Fibroblast of peridontal ligament (primary cell): ENCODE measurements around the gene AOAH.
"Not testable (repeated sequence)": the region's sequence is repeated elsewhere in the genome, so short reads cannot be mapped to it uniquely, and the experiment has no call there.

Source experiments
- DNase-seq: peaks from one replicate; pipeline ENCODE4 v3.0.0-alpha.2; 2010; ENCODE audit errors: extremely low read depth

The AOAH gene

DNA sequence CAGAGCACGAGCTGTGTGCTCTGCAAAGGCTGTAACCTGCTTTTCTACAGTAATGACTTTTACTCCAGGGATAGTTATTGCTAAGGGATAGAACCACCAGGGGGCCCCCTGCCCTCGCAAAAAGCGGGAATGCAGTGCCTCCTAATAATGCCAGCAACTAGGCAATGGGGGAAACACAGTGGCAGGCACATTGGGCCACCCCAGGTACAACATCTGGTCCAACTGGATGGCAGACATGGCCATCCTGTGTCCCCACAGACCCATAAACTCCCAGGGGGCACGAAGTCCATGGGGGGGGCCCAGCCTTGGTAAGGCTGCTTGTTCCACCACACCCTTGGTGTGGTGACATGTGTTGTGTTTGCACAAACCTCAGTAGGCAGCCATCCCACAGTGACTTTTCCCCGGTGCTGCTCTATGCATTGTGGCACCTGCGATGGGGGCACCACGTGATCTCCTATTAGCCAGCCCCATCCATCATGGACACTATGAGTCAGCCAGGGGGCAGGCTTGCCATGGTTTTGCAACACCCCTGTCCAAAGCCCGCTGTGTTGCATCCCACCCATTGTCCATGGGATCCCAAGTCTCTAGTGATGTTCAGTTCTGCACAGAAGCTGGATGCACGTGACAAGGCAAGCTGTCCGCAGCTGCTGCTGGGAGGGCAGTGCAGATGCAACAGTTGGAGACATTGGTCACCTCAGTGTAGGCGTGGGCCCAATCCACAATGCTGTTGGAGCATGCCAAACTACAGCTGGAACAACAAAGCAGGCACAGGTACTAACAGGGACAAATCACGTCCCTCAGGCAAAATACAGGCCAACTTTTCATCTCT, 250.6 kb downstream of the AOAH start:
- DNase-seq: no peak

- DNase-seq: no peak
These were observed 252.1 kb downstream of the AOAH start for GRCh38 chr7:36472141-36472729.

DNA sequence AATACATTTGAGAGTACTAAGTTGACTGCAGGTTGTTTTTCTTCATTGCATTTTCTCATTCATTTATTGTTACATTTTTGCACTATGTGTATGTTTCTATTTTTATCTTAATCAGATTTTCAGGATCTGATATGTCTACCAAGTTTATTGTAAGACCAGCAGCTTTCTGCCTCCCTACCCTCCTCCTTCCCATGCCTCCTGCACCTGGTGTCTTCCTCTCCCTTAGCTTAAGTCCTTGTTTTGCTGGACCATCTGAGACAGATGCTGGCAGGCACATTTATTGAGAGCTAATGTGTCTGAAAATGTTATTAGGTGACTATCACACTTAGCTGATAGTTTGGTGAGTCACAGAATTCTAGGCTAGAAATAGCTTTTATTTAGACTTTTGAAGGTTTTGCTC, 255.1 kb downstream of the AOAH start:
- DNase-seq: no peak

- DNase-seq: peak; percentile 71
These were observed 255.8 kb downstream of the AOAH start for GRCh38 chr7:36468370-36469101.

GRCh38 chr7:36466001-36466400, 258.3 kb downstream of the AOAH start:
- DNase-seq: not testable (repeated sequence)

- DNase-seq: no peak
These were observed 260.0 kb downstream of the AOAH start for GRCh38 chr7:36464271-36464670.
